Glutamatergic neuron (in vitro differentiated cells): ENCODE data around the gene NPHP1. TPM values are rescaled to one million over a fixed set of nuclear protein-coding genes. Genes with fewer than 3 reads are reported as not detected.

Experiments used
- DNase-seq: peaks from one replicate; pipeline ENCODE4 v3.0.0; 2022
- H3K27ac Mint-ChIP-seq: one replicate; pipeline ENCODE4 v1.8.0; 2020; ENCODE audit warnings: mild to moderate bottlenecking, mixed read lengths, inconsistent platforms; ENCODE audit not compliant: unreplicated experiment
- H3K27me3 Mint-ChIP-seq: one replicate; pipeline ENCODE4 v1.8.0; 2020; ENCODE audit warnings: mild to moderate bottlenecking, moderate library complexity, mixed read lengths, inconsistent platforms; ENCODE audit not compliant: unreplicated experiment
- H3K36me3 Mint-ChIP-seq: one replicate; pipeline ENCODE4 v1.8.0; 2020; ENCODE audit warnings: mild to moderate bottlenecking, mixed read lengths, inconsistent platforms; ENCODE audit not compliant: unreplicated experiment
- H3K4me1 Mint-ChIP-seq: one replicate; pipeline ENCODE4 v1.8.0; 2020; ENCODE audit warnings: mild to moderate bottlenecking, low read depth, mixed read lengths, inconsistent platforms; ENCODE audit not compliant: unreplicated experiment
- H3K4me3 Mint-ChIP-seq: one replicate; pipeline ENCODE4 v1.8.0; 2020; ENCODE audit warnings: mild to moderate bottlenecking, mixed read lengths, inconsistent platforms; ENCODE audit not compliant: unreplicated experiment
- H3K9me3 Mint-ChIP-seq: one replicate; pipeline ENCODE4 v1.8.0; 2020; ENCODE audit warnings: mild to moderate bottlenecking, moderate library complexity, mixed read lengths, inconsistent platforms; ENCODE audit not compliant: unreplicated experiment
- CTCF ChIP-seq: fragments of 200-600 bp; sonication (generic); IDR thresholded peaks from one replicate; pipeline ENCODE4 v1.5.0; 2021; ENCODE audit not compliant: partially characterized antibody, unreplicated experiment
- total RNA-seq: library from RNA; stranded (reverse); fragmentation: NEBNext Ultra II Directional; extraction: Animal tissue kit (Norgen Biotek cat#: 25700); gene quantifications from one replicate; pipeline ENCODE4 v1.2.1, GENCODE V29; 2021; ENCODE audit not compliant: unreplicated experiment

Gene NPHP1
- total RNA-seq, 1 donor from 2014 or later = 2.5 TPM

GRCh38 chr2:110140401-110140800, 64.4 kb downstream of the NPHP1 start:
- DNase-seq = no peak
- no peaks in the 10 kb centered on the region for H3K4me1 Mint-ChIP-seq
- H3K27ac Mint-ChIP-seq = no peak overlapping the region
- TF ChIP-seq CTCF = no peak
- H3K36me3 Mint-ChIP-seq = no peaks in the 10 kb centered on the region
- H3K9me3 Mint-ChIP-seq = peaks cover 1% of the 10 kb centered on the region
- H3K4me3 Mint-ChIP-seq = no peak overlapping the region
- no peaks in the 10 kb centered on the region for H3K27me3 Mint-ChIP-seq

GRCh38 chr2:110134025-110134424, 70.8 kb downstream of the NPHP1 start:
- TF ChIP-seq CTCF = no peak
- no peak for DNase-seq
- no peak overlapping the region for H3K4me3 Mint-ChIP-seq
- no peaks in the 10 kb centered on the region for H3K27me3 Mint-ChIP-seq
- H3K36me3 Mint-ChIP-seq = no peaks in the 10 kb centered on the region
- no peaks in the 10 kb centered on the region for H3K4me1 Mint-ChIP-seq
- no peak overlapping the region for H3K27ac Mint-ChIP-seq
- H3K9me3 Mint-ChIP-seq = peaks cover 1% of the 10 kb centered on the region

- TF ChIP-seq CTCF = no peak
- no peak overlapping the region for H3K27ac Mint-ChIP-seq
- H3K9me3 Mint-ChIP-seq = peaks cover 1% of the 10 kb centered on the region
- H3K36me3 Mint-ChIP-seq = no peaks in the 10 kb centered on the region
- H3K27me3 Mint-ChIP-seq = no peaks in the 10 kb centered on the region
- DNase-seq = no peak
- no peak overlapping the region for H3K4me3 Mint-ChIP-seq
- H3K4me1 Mint-ChIP-seq = no peaks in the 10 kb centered on the region
Measured at GRCh38 chr2:110131166-110131565, 73.6 kb downstream of the NPHP1 start.

GRCh38 chr2:110130757-110131156, 74.1 kb downstream of the NPHP1 start:
- H3K9me3 Mint-ChIP-seq = no peaks in the 10 kb centered on the region
- H3K4me1 Mint-ChIP-seq = no peaks in the 10 kb centered on the region

GRCh38 chr2:110126906-110127305, 77.9 kb downstream of the NPHP1 start:
- no peaks in the 10 kb centered on the region for H3K4me1 Mint-ChIP-seq
- no peaks in the 10 kb centered on the region for H3K9me3 Mint-ChIP-seq

More at GRCh38 chr2:110130757-110131156, 74.1 kb downstream of the NPHP1 start:
- H3K4me3 Mint-ChIP-seq = no peak overlapping the region
- TF ChIP-seq CTCF = no peak
- DNase-seq = no peak
- H3K36me3 Mint-ChIP-seq = no peaks in the 10 kb centered on the region
- H3K27me3 Mint-ChIP-seq = no peaks in the 10 kb centered on the region
- H3K27ac Mint-ChIP-seq = no peak overlapping the region

More at GRCh38 chr2:110126906-110127305, 77.9 kb downstream of the NPHP1 start:
- Mint-ChIP-seq H3K27ac (no peak overlapping the region), H3K36me3 (no peaks in the 10 kb centered on the region), H3K4me3 (no peak overlapping the region), H3K27me3 (no peaks in the 10 kb centered on the region)
- TF ChIP-seq CTCF = no peak
- no peak for DNase-seq
